ENCODE data around the gene BAX.

Gene BAX

DNA sequence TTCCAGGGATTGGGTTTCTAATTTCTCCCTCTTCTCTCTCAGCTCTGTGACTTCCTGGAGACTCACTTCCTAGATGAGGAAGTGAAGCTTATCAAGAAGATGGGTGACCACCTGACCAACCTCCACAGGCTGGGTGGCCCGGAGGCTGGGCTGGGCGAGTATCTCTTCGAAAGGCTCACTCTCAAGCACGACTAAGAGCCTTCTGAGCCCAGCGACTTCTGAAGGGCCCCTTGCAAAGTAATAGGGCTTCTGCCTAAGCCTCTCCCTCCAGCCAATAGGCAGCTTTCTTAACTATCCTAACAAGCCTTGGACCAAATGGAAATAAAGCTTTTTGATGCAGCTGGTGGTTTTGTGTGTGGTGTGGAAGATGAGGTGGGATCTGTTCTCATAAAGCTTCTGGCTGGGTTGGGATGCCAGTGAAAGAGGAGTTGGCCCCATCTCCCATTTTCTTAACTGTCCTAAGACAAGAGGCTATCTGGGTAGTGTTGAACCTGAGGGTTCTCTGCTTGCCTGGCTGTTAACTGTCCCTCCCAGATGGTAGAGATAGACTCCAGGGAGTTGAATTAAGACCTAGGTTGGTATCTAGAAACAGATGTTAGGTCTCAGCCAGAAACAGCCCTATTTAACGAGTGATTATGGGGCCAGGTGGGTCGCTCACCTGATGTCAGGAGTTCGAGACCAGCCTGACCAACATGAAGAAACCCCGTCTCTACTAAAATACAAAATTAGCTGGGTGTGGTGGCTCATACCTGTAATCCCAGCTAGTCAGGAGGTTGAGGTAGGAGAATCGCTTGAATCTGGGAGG, 12.1 kb downstream of the BAX start:
- no peak overlapping the region; the same call in 1 of the 2 replicates for H3K4me3 ChIP-seq (ENCODE audit: low read depth, low read length)
- H3K36me3 ChIP-seq = peaks cover 49% of the 10 kb centered on the region
- peaks cover 4% of the 10 kb centered on the region for H3K9me3 ChIP-seq (ENCODE audit: severe bottlenecking)
- TF ChIP-seq, protein P1, sequence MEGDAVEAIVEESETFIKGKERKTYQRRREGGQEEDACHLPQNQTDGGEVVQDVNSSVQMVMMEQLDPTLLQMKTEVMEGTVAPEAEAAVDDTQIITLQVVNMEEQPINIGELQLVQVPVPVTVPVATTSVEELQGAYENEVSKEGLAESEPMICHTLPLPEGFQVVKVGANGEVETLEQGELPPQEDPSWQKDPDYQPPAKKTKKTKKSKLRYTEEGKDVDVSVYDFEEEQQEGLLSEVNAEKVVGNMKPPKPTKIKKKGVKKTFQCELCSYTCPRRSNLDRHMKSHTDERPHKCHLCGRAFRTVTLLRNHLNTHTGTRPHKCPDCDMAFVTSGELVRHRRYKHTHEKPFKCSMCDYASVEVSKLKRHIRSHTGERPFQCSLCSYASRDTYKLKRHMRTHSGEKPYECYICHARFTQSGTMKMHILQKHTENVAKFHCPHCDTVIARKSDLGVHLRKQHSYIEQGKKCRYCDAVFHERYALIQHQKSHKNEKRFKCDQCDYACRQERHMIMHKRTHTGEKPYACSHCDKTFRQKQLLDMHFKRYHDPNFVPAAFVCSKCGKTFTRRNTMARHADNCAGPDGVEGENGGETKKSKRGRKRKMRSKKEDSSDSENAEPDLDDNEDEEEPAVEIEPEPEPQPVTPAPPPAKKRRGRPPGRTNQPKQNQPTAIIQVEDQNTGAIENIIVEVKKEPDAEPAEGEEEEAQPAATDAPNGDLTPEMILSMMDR (IDR thresholded peaks at IDR 0.05; ENCODE audit: low read depth, low read length) = no peak
- no peaks in the 10 kb centered on the region for H3K27me3 ChIP-seq (ENCODE audit: insufficient read depth, low read depth, severe bottlenecking)
- DNase-seq = no peak
- no peak overlapping the region for H3K27ac ChIP-seq

DNA sequence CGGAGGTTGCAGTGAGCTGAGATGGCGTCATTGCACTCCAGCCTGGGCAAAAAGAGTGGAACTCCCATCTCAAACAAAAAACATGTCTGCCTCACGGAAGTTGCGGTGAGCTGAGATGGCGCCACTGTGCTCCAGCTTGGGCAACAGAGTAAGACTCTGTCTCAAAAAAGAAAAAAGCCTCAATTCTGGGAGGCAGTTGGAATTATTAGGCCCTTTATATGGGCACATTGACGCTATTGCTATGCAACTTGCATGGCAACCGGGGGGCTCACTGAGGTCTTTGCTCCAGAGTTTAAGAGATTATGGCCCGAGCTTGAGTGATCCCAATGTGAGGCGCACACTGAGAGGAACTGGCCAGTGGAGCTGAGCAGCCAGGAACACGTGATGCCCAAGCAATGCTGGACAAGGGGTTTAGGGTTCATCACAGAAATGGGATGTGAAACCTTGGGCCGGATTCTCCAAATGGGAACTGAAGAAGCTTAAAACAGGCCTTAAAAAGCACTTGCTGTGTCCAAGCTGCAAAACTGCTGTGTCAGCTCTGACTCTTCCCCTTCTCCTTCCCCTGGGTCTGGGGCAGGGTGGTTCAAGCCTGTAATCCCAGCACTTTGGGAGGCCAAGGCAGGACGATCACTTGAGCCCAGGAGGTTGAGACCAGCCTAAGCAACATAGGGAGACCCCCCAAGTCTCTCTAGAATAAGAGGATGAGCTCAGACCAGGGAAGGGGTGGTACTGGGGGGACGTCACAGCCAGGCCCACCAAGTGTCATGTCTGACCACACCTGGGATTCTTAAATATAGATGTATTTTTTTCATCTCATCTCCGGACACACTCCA, 12.9 kb downstream of the BAX start:
- no peak overlapping the region for H3K4me3 ChIP-seq (ENCODE audit: low read depth, low read length)

DNA sequence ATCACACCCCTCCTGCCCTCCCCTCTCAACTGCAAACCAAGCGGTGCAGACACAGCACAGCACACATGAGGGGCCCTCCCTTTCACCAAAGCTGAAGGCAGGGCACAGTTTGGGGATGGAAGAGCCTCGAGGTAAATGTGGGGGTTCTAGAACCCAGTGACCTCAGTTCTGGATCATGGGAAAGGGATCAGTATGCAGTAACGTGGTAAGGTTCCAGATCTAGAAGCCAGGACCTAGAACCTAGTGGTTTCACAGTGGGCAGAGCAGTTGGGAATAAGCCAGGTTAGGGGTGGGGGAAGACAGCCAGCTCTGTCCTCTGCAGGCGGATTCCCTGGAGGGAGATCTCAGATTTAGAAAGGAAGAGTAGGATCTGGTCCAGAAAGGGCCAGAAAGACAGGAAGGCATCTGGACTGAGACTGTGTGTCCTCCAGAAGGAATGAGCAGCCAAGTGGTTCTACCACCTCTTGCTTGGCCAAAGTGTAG, 13.5 kb downstream of the BAX start:
- peaks cover 4% of the 10 kb centered on the region for H3K9me3 ChIP-seq (ENCODE audit: severe bottlenecking)
- H3K27ac ChIP-seq = no peak overlapping the region
- TF ChIP-seq, protein P1 (IDR thresholded peaks at IDR 0.05; ENCODE audit: low read depth, low read length) = no peak
- peaks cover 49% of the 10 kb centered on the region for H3K36me3 ChIP-seq
- H3K4me3 ChIP-seq (ENCODE audit: low read depth, low read length) = no peak overlapping the region
- DNase-seq = no peak
- H3K27me3 ChIP-seq (ENCODE audit: insufficient read depth, low read depth, severe bottlenecking) = no peaks in the 10 kb centered on the region

More for the DNA sequence above, 12.9 kb downstream of the BAX start:
- peaks cover 49% of the 10 kb centered on the region for H3K36me3 ChIP-seq
- TF ChIP-seq, protein P1 (IDR thresholded peaks at IDR 0.05; ENCODE audit: low read depth, low read length) = no peak
- DNase-seq = no peak
- no peaks in the 10 kb centered on the region for H3K27me3 ChIP-seq (ENCODE audit: insufficient read depth, low read depth, severe bottlenecking)
- H3K27ac ChIP-seq = no peak overlapping the region
- peaks cover 4% of the 10 kb centered on the region for H3K9me3 ChIP-seq (ENCODE audit: severe bottlenecking)

- no peak for DNase-seq
- Histone ChIP-seq H3K9me3 (ENCODE audit: severe bottlenecking) (peaks cover 4% of the 10 kb centered on the region), H3K4me3 (ENCODE audit: low read depth, low read length) (no peak overlapping the region), H3K27me3 (ENCODE audit: insufficient read depth, low read depth, severe bottlenecking) (no peaks in the 10 kb centered on the region), H3K36me3 (peaks cover 52% of the 10 kb centered on the region), H3K27ac (no peak overlapping the region)
- TF ChIP-seq, protein P1 (IDR thresholded peaks at IDR 0.05; ENCODE audit: low read depth, low read length) = no peak
Observed at GRCh38 chr19:48968813-48969218, 14.1 kb downstream of the BAX start.

- no peak overlapping the region for H3K27ac ChIP-seq
- DNase-seq = no peak
Observed at GRCh38 chr19:48969276-48970138, 14.8 kb downstream of the BAX start.

More at GRCh38 chr19:48969276-48970138, 14.8 kb downstream of the BAX start:
- TF ChIP-seq, protein P1 (IDR thresholded peaks at IDR 0.05; ENCODE audit: low read depth, low read length) = no peak
- Histone ChIP-seq H3K4me3 (ENCODE audit: low read depth, low read length) (no peak overlapping the region), H3K36me3 (peaks cover 57% of the 10 kb centered on the region), H3K9me3 (ENCODE audit: severe bottlenecking) (peaks cover 4% of the 10 kb centered on the region), H3K27me3 (ENCODE audit: insufficient read depth, low read depth, severe bottlenecking) (no peaks in the 10 kb centered on the region)
